ENCODE measurements around the gene KIF5C.

Gene KIF5C

GRCh38 chr2:149044500-149044899 is 169.5 kb downstream of the KIF5C start:
- no peak for DNase-seq (ENCODE audit: low spot score)

- no peak for DNase-seq (ENCODE audit: low spot score)
Observed at GRCh38 chr2:149047118-149047517, 172.1 kb downstream of the KIF5C start.

GRCh38 chr2:149049142-149049541 is 174.1 kb downstream of the KIF5C start:
- DNase-seq (ENCODE audit: low spot score) = no peak

- no peak for DNase-seq (ENCODE audit: low spot score)
Observed at GRCh38 chr2:149050188-149050587, 175.2 kb downstream of the KIF5C start.

GRCh38 chr2:149055751-149056150 is 180.7 kb downstream of the KIF5C start:
- no peak for DNase-seq (ENCODE audit: low spot score)

GRCh38 chr2:149056541-149057255 is 181.7 kb downstream of the KIF5C start:
- DNase-seq (ENCODE audit: low spot score) = no peak

GRCh38 chr2:149057401-149057800 is 182.4 kb downstream of the KIF5C start:
- no peak for DNase-seq (ENCODE audit: low spot score)

GRCh38 chr2:149058936-149059335 is 183.9 kb downstream of the KIF5C start:
- no peak for DNase-seq (ENCODE audit: low spot score)

- DNase-seq (ENCODE audit: low spot score) = no peak
Observed at GRCh38 chr2:149059822-149060221, 184.8 kb downstream of the KIF5C start.

GRCh38 chr2:149061133-149061745 is 186.2 kb downstream of the KIF5C start:
- DNase-seq (ENCODE audit: low spot score) = no peak

GRCh38 chr2:149062531-149062930 is 187.5 kb downstream of the KIF5C start:
- DNase-seq (ENCODE audit: low spot score) = no peak

GRCh38 chr2:149063177-149063576 is 188.2 kb downstream of the KIF5C start:
- DNase-seq (ENCODE audit: low spot score) = no peak

- DNase-seq (ENCODE audit: low spot score) = no peak
Observed at GRCh38 chr2:149064365-149064841, 189.4 kb downstream of the KIF5C start.

- no peak for DNase-seq (ENCODE audit: low spot score)
Observed at GRCh38 chr2:149064856-149065630, 190.0 kb downstream of the KIF5C start.

- no peak for DNase-seq (ENCODE audit: low spot score)
Observed at GRCh38 chr2:149068225-149068995, 193.4 kb downstream of the KIF5C start.

- peak; percentile 34 for DNase-seq (ENCODE audit: low spot score)
Observed at GRCh38 chr2:149068996-149069888, 194.2 kb downstream of the KIF5C start.

GRCh38 chr2:149070681-149071320 is 195.8 kb downstream of the KIF5C start:
- DNase-seq (ENCODE audit: low spot score) = no peak

- DNase-seq (ENCODE audit: low spot score) = no peak
Observed at GRCh38 chr2:149075105-149075504, 200.1 kb downstream of the KIF5C start.

GRCh38 chr2:149075853-149076252 is 200.8 kb downstream of the KIF5C start:
- no peak for DNase-seq (ENCODE audit: low spot score)

All from CD4-positive, alpha-beta T cell treated with Interleukin-6 at 100 ng/mL for 8 hours (primary cell).